GM10248 (cell line): ENCODE results near the gene SIRT1.

Experiments
- CTCF ChIA-PET: fragments of 300-600 bp; sonication (Branson Sonifier 250); formaldehyde crosslinking; extraction: SDS; loops from one replicate; lab custom pipeline; 2021; ENCODE audit warnings: antibody characterized with exemption; lab: Yijun Ruan, JAX
- POLR2A ChIA-PET: fragments of 350-650 bp; sonication (Branson Sonifier 250); formaldehyde crosslinking; extraction: SDS; loops from one replicate; lab custom pipeline; 2020; ENCODE audit warnings: antibody characterized with exemption; lab: Yijun Ruan, JAX
- DNase-seq: peaks from one replicate; pipeline ENCODE4 v3.0.0; 2012; ENCODE audit errors: extremely low spot score
- TF ChIP-seq, protein P1 (sequence below): IDR thresholded peaks from 2 replicates; pipeline ENCODE4 v1.5.1; 2012; ENCODE audit warnings: mild to moderate bottlenecking, low read depth; ENCODE audit errors: extremely low read depth, missing control alignments, control extremely low read depth

The SIRT1 gene

DNA sequence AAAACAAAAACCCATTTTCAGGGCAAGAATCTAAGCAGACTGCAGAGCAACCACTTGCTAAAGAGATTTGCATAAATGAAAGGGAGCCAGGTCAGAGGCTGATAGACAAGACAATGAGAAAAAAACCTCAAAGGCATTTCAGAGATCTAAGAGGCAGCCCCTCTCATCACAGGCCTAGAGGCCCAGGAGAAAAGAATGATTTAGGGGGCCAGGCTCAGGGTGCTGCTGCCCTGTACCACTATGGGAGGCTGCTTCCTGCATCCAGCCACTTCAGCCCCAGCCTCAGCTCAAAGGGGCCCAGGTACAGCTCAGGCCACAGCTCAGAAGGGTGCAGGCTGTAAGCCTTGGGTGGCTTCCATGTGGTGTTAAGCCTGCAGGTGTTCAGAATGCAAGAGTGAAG, 42.7 kb upstream of the SIRT1 start:
- ChIA-PET CTCF (interaction anchor here (1.0 to 5.2 kb wide), 2 partner anchors 14 to 314 kb away, joined by 3 to 25 read pairs; no protein-coding TSS in a partner anchor), POLR2A (no interaction called here)

DNA sequence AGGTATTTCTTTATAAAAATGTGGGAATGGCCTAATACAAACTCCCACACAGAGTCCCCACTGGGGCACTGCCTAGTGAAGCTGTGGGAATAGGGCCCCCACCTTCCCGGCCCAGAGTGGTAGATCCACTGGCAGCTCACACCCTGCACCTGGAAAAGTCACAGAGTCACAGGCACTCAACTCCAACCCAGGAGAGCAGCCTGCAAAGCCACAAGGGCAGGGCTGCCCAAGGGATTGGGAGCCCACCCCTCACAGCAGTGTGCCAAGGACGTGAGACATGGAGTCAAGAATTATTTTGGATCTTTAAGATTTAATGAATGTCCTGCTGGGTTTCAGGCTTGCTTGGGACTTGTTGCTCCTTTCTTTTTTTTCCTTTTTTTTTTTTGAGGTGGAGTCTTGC, 41.2 kb upstream of the SIRT1 start:
- CTCF ChIA-PET: interaction anchor here (5.2 kb wide), 1 partner anchor 12 kb away, joined by 25 read pairs; no protein-coding TSS in a partner anchor
- DNase-seq: no peak
- POLR2A ChIA-PET: no interaction called here
- TF ChIP-seq, protein P1, sequence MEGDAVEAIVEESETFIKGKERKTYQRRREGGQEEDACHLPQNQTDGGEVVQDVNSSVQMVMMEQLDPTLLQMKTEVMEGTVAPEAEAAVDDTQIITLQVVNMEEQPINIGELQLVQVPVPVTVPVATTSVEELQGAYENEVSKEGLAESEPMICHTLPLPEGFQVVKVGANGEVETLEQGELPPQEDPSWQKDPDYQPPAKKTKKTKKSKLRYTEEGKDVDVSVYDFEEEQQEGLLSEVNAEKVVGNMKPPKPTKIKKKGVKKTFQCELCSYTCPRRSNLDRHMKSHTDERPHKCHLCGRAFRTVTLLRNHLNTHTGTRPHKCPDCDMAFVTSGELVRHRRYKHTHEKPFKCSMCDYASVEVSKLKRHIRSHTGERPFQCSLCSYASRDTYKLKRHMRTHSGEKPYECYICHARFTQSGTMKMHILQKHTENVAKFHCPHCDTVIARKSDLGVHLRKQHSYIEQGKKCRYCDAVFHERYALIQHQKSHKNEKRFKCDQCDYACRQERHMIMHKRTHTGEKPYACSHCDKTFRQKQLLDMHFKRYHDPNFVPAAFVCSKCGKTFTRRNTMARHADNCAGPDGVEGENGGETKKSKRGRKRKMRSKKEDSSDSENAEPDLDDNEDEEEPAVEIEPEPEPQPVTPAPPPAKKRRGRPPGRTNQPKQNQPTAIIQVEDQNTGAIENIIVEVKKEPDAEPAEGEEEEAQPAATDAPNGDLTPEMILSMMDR: no peak

More for the DNA sequence above, 42.7 kb upstream of the SIRT1 start:
- TF ChIP-seq, protein P1: no peak
- no peak for DNase-seq

DNA sequence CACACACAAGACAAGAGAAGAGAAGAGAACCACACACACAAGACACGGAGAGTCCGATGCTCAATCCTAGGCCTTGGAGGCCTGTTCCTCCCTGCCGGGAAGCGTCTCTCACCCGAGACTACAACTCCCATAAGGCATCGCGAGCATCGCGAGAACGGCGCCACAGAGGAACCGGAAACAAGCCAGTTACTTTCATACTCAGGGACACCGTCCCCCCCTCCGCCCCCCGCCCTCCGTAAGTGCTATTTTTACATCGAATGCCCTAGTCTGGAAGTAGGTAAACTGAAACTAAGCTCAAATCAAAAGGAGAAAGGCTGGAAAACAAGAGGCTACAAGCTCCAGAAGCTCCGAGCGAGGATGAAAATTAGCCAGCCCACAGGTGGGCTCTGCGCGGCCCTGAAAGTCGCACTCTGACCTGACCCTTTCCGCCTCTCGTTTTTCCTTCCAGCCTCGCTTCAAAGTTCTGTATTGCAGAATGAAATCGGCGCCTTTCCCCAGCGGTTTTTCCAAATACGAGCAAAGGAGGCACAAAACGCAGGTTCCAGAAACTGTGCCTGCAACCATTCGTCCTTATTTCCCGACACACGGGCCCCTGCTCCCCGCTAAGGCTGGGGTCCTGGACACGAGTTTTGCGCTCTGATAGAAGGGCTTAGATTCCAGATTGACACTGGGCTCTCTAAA, 35.0 kb upstream of the SIRT1 start:
- TF ChIP-seq, protein P1: no peak
- ChIA-PET POLR2A (interaction anchor here (0.6 kb wide), 2 partner anchors 13 to 197 kb away, joined by 3 to 5 read pairs; no protein-coding TSS in a partner anchor), CTCF (interaction anchor here (0.9 to 2.5 kb wide), 6 partner anchors 15 to 453 kb away, joined by 3 to 11 read pairs (median 6); no protein-coding TSS in a partner anchor)
- DNase-seq: peak; percentile 92

DNA sequence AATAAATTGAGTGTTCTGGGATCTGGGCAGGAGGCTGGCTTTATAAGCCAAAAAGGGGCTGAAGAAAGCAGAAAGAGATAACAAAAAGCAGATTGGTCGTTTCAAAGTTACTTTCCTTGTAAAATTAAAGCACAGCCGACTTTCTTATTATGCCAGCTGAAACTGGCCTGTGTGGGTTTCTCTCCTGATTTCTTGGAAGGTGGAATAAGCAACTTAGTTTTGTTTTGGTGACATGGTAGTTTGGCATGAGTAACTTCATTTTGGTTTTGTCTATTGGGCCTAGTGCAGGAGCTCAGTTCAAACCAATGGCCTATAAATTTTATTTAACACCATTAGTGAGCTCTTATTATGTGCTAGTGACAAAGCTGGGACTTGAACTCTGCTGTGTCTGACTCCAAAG, 33.3 kb upstream of the SIRT1 start:
- ChIA-PET POLR2A (no interaction called here), CTCF (interaction anchor here (1.5 to 2.5 kb wide), 6 partner anchors 63 to 451 kb away, joined by 4 to 11 read pairs (median 6); no protein-coding TSS in a partner anchor)
- DNase-seq: no peak
- TF ChIP-seq, protein P1: no peak

DNA sequence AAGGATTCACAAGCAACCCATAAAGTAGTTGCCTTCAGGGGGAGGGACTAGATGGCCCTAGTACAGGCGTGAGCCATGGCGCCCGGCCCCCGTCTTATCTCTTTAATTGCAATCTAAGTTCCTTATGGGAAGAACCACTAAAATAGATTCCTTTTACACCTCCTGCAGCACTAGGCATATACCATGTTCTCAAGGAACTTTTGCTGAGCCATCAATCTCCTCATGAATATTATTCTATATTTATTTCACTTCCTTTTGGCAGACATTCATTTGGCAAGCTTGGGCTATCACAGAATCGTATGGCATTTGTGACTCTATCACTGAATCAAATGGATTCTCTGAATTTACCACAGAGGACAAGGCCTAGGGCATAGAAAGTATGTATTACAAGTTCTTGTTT, 31.7 kb upstream of the SIRT1 start:
- POLR2A ChIA-PET: no interaction called here
- no peak for DNase-seq
- TF ChIP-seq, protein P1: no peak
- CTCF ChIA-PET: interaction anchor here (1.5 to 10.3 kb wide), 2 partner anchors 301 to 303 kb away, joined by 6 to 202 read pairs; no protein-coding TSS in a partner anchor

DNA sequence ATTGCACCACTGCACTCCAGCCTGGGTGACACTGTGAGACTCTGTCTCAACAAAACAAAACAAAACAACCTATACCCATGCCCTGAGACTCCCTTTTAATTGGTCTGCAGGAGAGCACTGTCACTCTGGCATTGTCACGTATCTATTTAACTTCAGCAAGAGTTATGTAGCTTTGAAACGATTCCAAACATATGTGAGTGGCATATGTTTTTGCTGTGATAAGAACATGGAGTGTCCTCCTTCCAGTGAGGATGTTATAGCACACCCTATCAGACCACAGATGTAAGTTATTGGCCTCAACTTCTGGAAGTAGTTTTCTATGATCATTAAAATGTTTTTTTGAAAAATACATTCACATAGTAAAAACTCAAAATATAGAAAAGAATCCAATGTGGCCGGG, 30.9 kb upstream of the SIRT1 start:
- ChIA-PET CTCF (interaction anchor here (4.0 to 10.3 kb wide), 2 partner anchors 300 to 360 kb away, joined by 25 to 202 read pairs; no protein-coding TSS in a partner anchor), POLR2A (no interaction called here)
- DNase-seq: no peak
- TF ChIP-seq, protein P1: no peak
